ENCODE data around the gene ZNF790.
A peak's percentile ranks its signal among the peaks of the same experiment; 100 is the strongest.
"Not testable (repeated sequence)": the region's sequence is repeated elsewhere in the genome, so short reads cannot be mapped to it uniquely, and the experiment has no call there.

Gene ZNF790

GRCh38 chr19:36797786-36798108 is 40.4 kb downstream of the ZNF790 start:
- Histone ChIP-seq H3K9ac (no peak overlapping the region), H3K27me3 (ENCODE audit: control insufficient read depth, insufficient read depth, low read length) (no peaks in the 10 kb centered on the region), H3K4me1 (no peaks in the 10 kb centered on the region), H3K4me3 (ENCODE audit: low read depth, low read length) (peak overlapping the region; percentile 99), H3K27ac (peak overlapping the region; percentile 57), H3K9me3 (ENCODE audit: control insufficient read depth, low read length) (no peaks in the 10 kb centered on the region), H3K79me2 (no peaks in the 10 kb centered on the region), H2AFZ (peak overlapping the region; percentile 70), H3K36me3 (ENCODE audit: control insufficient read depth, insufficient read depth, low read length) (no peaks in the 10 kb centered on the region), H3K4me2 (ENCODE audit: low read length) (peak overlapping the region; percentile 78)
- TF ChIP-seq CTCF (IDR thresholded peaks at IDR 0.05), result no peak

- Histone ChIP-seq H3K9me3 (ENCODE audit: control insufficient read depth, low read length) (no peaks in the 10 kb centered on the region), H3K79me2 (no peaks in the 10 kb centered on the region), H3K4me2 (ENCODE audit: low read length) (peak overlapping the region; percentile 80), H3K36me3 (ENCODE audit: control insufficient read depth, insufficient read depth, low read length) (no peaks in the 10 kb centered on the region), H3K4me1 (no peaks in the 10 kb centered on the region), H3K27me3 (ENCODE audit: control insufficient read depth, insufficient read depth, low read length) (no peaks in the 10 kb centered on the region), H2AFZ (peak overlapping the region; percentile 68), H3K27ac (peak overlapping the region; percentile 57), H3K9ac (no peak overlapping the region), H3K4me3 (ENCODE audit: low read depth, low read length) (peak overlapping the region; percentile 99)
- no peak for TF ChIP-seq CTCF (IDR thresholded peaks at IDR 0.05)
These were observed 41.5 kb downstream of the ZNF790 start for GRCh38 chr19:36796714-36796992.

- H3K4me1 ChIP-seq; H3K79me2 ChIP-seq; H3K27ac ChIP-seq; H2AFZ ChIP-seq; H3K36me3 ChIP-seq (ENCODE audit: control insufficient read depth, insufficient read depth, low read length); H3K9me3 ChIP-seq (ENCODE audit: control insufficient read depth, low read length); H3K27me3 ChIP-seq (ENCODE audit: control insufficient read depth, insufficient read depth, low read length); H3K9ac ChIP-seq: not testable (repeated sequence)
- Histone ChIP-seq H3K4me2 (ENCODE audit: low read length) (peak overlapping the region; percentile 76), H3K4me3 (ENCODE audit: low read depth, low read length) (peak overlapping the region; percentile 57)
These were observed 46.6 kb downstream of the ZNF790 start for GRCh38 chr19:36791420-36792141.

GRCh38 chr19:36775768-36776167 is 62.4 kb downstream of the ZNF790 start:
- no peaks in the 10 kb centered on the region for H3K4me1 ChIP-seq
- no peaks in the 10 kb centered on the region for H3K9me3 ChIP-seq (ENCODE audit: control insufficient read depth, low read length)
- H3K36me3 ChIP-seq (ENCODE audit: control insufficient read depth, insufficient read depth, low read length), result no peaks in the 10 kb centered on the region
- TF ChIP-seq CTCF (IDR thresholded peaks at IDR 0.05), result no peak
- no peak overlapping the region for H3K9ac ChIP-seq
- H3K4me2 ChIP-seq (ENCODE audit: low read length), result no peak overlapping the region
- no peaks in the 10 kb centered on the region for H3K27me3 ChIP-seq (ENCODE audit: control insufficient read depth, insufficient read depth, low read length)
- H2AFZ ChIP-seq, result no peak overlapping the region
- no peaks in the 10 kb centered on the region for H3K79me2 ChIP-seq
- no peak overlapping the region for H3K4me3 ChIP-seq (ENCODE audit: low read depth, low read length)
- no peak overlapping the region for H3K27ac ChIP-seq

- H3K4me2 ChIP-seq (ENCODE audit: low read length), result peak overlapping the region; percentile 100
- peak overlapping the region; percentile 73 for H3K27ac ChIP-seq
- no peaks in the 10 kb centered on the region for H3K79me2 ChIP-seq
- H3K9ac ChIP-seq, result no peak overlapping the region
- H3K9me3 ChIP-seq (ENCODE audit: control insufficient read depth, low read length), result no peaks in the 10 kb centered on the region
- H3K27me3 ChIP-seq (ENCODE audit: control insufficient read depth, insufficient read depth, low read length), result no peaks in the 10 kb centered on the region
- H2AFZ ChIP-seq, result peak overlapping the region; percentile 85
- no peaks in the 10 kb centered on the region for H3K4me1 ChIP-seq
- no peaks in the 10 kb centered on the region for H3K36me3 ChIP-seq (ENCODE audit: control insufficient read depth, insufficient read depth, low read length)
- no peak for TF ChIP-seq CTCF (IDR thresholded peaks at IDR 0.05)
- peak overlapping the region; percentile 98 for H3K4me3 ChIP-seq (ENCODE audit: low read depth, low read length)
These were observed 65.0 kb downstream of the ZNF790 start for GRCh38 chr19:36773223-36773579.
